ENCODE results near the gene ETV6. TPM values are rescaled to one million over a fixed set of nuclear protein-coding genes. Genes with fewer than 3 reads are reported as not detected.
A peak's percentile ranks its signal among the peaks of the same experiment; 100 is the strongest.

ETV6 gene
- polyA plus RNA-seq, 2 of the 4 experiments (the other 2 are of a cell fraction) = 4.0 to 7.0 TPM

DNA sequence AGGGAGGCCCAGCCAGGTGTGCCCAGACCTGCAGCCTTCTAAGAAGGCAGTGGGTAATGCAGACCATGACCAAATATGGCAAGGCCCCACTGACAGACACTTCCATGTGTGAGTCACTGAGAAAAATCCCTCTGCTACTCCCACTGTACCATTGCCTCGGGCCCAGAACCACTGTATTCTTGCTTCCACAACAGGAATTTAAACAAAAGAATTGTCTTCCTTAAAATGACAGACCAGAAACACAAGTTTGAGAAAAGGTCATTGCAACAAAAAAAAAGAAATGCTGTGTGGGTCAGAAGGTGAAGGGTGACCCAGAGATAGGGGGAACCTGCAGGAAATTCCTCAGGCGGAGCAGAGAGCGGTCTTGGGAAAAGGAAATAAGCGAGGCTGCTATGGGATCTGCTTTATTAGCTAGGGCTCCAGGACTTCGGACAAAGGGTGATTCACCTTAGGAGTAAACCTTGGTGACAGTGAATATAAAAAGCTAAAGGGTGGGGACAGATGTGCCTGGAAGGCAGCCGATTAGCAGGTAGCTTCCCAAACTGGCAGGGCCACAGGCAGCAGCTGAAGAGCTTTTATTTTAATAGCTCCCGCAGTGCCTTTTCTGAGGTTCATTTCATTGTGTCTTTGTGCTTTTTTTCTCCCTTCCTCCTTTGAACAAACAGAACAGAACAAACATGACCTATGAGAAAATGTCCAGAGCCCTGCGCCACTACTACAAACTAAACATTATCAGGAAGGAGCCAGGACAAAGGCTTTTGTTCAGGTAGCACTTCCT, 236.0 kb downstream of the ETV6 start:
- no peaks in the 10 kb centered on the region for H3K9me3 ChIP-seq
- ATAC-seq (peak; percentile 80 to 89), FAIRE-seq (no peak), DNase-seq (ENCODE audit: low read depth in 1 of 2, low spot score in 1 of 2) (peak; percentile 38 to 80)
- H3K4me3 ChIP-seq = no peak overlapping the region
- 13% methylated on average over 8 of the region's 8 CpGs for WGBS (ENCODE audit: missing lambda C conversion rate)
- POLR2A ChIA-PET = interaction anchor here (1.0 kb wide), 1 partner anchor 236 kb away, joined by 3 read pairs; the partner anchor contains the start of gene ETV6
- peak overlapping the region; percentile 70 to 73 for H3K27ac ChIP-seq
- H3K4me2 ChIP-seq = peak overlapping the region; percentile 81
- CTCF ChIA-PET = no interaction called here
- no peak for TF ChIP-seq MAFK (IDR thresholded peaks at IDR 0.05; ENCODE audit: partially characterized antibody)
- no peak for TF ChIP-seq NR3C1 (IDR thresholded peaks at IDR 0.05)
- TF ChIP-seq TP53 (CRISPR knock-in tag; IDR thresholded peaks at IDR 0.05) = no peak
- TF ChIP-seq, protein P1, sequence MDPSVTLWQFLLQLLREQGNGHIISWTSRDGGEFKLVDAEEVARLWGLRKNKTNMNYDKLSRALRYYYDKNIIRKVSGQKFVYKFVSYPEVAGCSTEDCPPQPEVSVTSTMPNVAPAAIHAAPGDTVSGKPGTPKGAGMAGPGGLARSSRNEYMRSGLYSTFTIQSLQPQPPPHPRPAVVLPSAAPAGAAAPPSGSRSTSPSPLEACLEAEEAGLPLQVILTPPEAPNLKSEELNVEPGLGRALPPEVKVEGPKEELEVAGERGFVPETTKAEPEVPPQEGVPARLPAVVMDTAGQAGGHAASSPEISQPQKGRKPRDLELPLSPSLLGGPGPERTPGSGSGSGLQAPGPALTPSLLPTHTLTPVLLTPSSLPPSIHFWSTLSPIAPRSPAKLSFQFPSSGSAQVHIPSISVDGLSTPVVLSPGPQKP (IDR thresholded peaks at IDR 0.05; ENCODE audit: low read depth, low read length) = no peak
- no peak for TF ChIP-seq FOSL2 (IDR thresholded peaks at IDR 0.05)
- TF ChIP-seq FOSL2 (CRISPR knock-in tag; IDR thresholded peaks at IDR 0.05) = 0 out of 2 replicates have a peak, but pooled peaks have one; percentile 23
- no peak for TF ChIP-seq MYC (IDR thresholded peaks at IDR 0.05; ENCODE audit: borderline replicate concordance, low read length)
- TF ChIP-seq, protein P2, sequence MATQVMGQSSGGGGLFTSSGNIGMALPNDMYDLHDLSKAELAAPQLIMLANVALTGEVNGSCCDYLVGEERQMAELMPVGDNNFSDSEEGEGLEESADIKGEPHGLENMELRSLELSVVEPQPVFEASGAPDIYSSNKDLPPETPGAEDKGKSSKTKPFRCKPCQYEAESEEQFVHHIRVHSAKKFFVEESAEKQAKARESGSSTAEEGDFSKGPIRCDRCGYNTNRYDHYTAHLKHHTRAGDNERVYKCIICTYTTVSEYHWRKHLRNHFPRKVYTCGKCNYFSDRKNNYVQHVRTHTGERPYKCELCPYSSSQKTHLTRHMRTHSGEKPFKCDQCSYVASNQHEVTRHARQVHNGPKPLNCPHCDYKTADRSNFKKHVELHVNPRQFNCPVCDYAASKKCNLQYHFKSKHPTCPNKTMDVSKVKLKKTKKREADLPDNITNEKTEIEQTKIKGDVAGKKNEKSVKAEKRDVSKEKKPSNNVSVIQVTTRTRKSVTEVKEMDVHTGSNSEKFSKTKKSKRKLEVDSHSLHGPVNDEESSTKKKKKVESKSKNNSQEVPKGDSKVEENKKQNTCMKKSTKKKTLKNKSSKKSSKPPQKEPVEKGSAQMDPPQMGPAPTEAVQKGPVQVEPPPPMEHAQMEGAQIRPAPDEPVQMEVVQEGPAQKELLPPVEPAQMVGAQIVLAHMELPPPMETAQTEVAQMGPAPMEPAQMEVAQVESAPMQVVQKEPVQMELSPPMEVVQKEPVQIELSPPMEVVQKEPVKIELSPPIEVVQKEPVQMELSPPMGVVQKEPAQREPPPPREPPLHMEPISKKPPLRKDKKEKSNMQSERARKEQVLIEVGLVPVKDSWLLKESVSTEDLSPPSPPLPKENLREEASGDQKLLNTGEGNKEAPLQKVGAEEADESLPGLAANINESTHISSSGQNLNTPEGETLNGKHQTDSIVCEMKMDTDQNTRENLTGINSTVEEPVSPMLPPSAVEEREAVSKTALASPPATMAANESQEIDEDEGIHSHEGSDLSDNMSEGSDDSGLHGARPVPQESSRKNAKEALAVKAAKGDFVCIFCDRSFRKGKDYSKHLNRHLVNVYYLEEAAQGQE (IDR thresholded peaks at IDR 0.05) = no peak
- no peak for TF ChIP-seq HDAC2 (IDR thresholded peaks at IDR 0.05)
- peak; percentile 52 for TF ChIP-seq ZFP36 (IDR thresholded peaks at IDR 0.05; ENCODE audit: borderline replicate concordance, partially characterized antibody)
- no peak for TF ChIP-seq FOXS1 (CRISPR knock-in tag; IDR thresholded peaks at IDR 0.05)
- TF ChIP-seq HEYL (CRISPR knock-in tag; IDR thresholded peaks at IDR 0.05) = no peak
- TF ChIP-seq NFE2L2 (conservative IDR thresholded peaks at IDR 0.05; ENCODE audit: low read length) = no peak
- TF ChIP-seq HOXA7 (CRISPR knock-in tag; IDR thresholded peaks at IDR 0.05) = no peak
- TF ChIP-seq HOXB5 (CRISPR knock-in tag; IDR thresholded peaks at IDR 0.05) = no peak
- H3K4me1 ChIP-seq = peaks cover 43% of the 10 kb centered on the region

- Histone ChIP-seq H3K4me1 (peaks cover 43% of the 10 kb centered on the region), H3K9me3 (no peaks in the 10 kb centered on the region), H3K27ac (peak overlapping the region; percentile 70 to 73), H3K4me3 (no peak overlapping the region), H3K4me2 (peak overlapping the region; percentile 81)
- CTCF ChIA-PET = no interaction called here
- no peak for FAIRE-seq
- no peak for DNase-seq (ENCODE audit: low read depth in 1 of 2, low spot score in 1 of 2)
- POLR2A ChIA-PET = interaction anchor here (1.0 kb wide), 1 partner anchor 237 kb away, joined by 3 read pairs; the partner anchor contains the start of gene ETV6
- no peak for ATAC-seq
- 71% methylated on average over 3 of the region's 3 CpGs for WGBS (ENCODE audit: missing lambda C conversion rate)
- TF ChIP-seq FOSB (CRISPR knock-in tag; IDR thresholded peaks at IDR 0.05) = no peak
- TF ChIP-seq FOSL2 (IDR thresholded peaks at IDR 0.05) = no peak
- TF ChIP-seq FOSL2 (CRISPR knock-in tag; IDR thresholded peaks at IDR 0.05) = peak; percentile 70
- no peak for TF ChIP-seq BCL3 (IDR thresholded peaks at IDR 0.05)
These were observed 236.9 kb downstream of the ETV6 start for GRCh38 chr12:11886339-11886738.

All from A549 (cell line).